GM12875 (cell line): ENCODE results near the gene VIPR1.

Source experiments
- H3K4me3 ChIP-seq: one replicate; pipeline ENCODE4 v1.5.1; 2011; ENCODE audit warnings: low read depth, low read length, control low read depth
- CTCF ChIP-seq: IDR thresholded peaks from 2 replicates; pipeline ENCODE4 v1.5.1; 2011; ENCODE audit warnings: low read depth, mild to moderate bottlenecking, control low read depth, inconsistent platforms, low read length, moderate library complexity, borderline replicate concordance; ENCODE audit not compliant: insufficient read depth

Gene VIPR1

GRCh38 chr3:42489116-42489936 lies 13.1 kb upstream of the VIPR1 start:
- TF ChIP-seq CTCF, result no peak
- no peak overlapping the region for H3K4me3 ChIP-seq

- H3K4me3 ChIP-seq, result no peak overlapping the region
- no peak for TF ChIP-seq CTCF
Measured at GRCh38 chr3:42489937-42490227, 12.6 kb upstream of the VIPR1 start.

GRCh38 chr3:42490243-42490642 lies 12.2 kb upstream of the VIPR1 start:
- no peak overlapping the region for H3K4me3 ChIP-seq

GRCh38 chr3:42491881-42492507 lies 10.4 kb upstream of the VIPR1 start:
- H3K4me3 ChIP-seq, result no peak overlapping the region
- no peak for TF ChIP-seq CTCF

More at GRCh38 chr3:42490243-42490642, 12.2 kb upstream of the VIPR1 start:
- no peak for TF ChIP-seq CTCF

- no peak overlapping the region for H3K4me3 ChIP-seq
- TF ChIP-seq CTCF, result no peak
Measured at GRCh38 chr3:42492508-42493080, 9.8 kb upstream of the VIPR1 start.

GRCh38 chr3:42493126-42493797 lies 9.2 kb upstream of the VIPR1 start:
- no peak overlapping the region for H3K4me3 ChIP-seq
- no peak for TF ChIP-seq CTCF

- no peak overlapping the region for H3K4me3 ChIP-seq
- no peak for TF ChIP-seq CTCF
Measured at GRCh38 chr3:42493798-42494151, 8.7 kb upstream of the VIPR1 start.
